ENCODE measurements around the gene ATP2B3. TPM values are rescaled to one million over a fixed set of nuclear protein-coding genes. Genes with fewer than 3 reads are reported as not detected.

The ATP2B3 gene
- total RNA-seq, 1 experiment from 2014 or later = 0.35 TPM

- Histone ChIP-seq H3K4ac (ENCODE audit: low read depth, low read length) (no peak overlapping the region), H4K20me1 (ENCODE audit: control insufficient read depth, insufficient read depth, insufficient read length) (no peaks in the 10 kb centered on the region), H3K4me2 (ENCODE audit: insufficient read depth, insufficient read length, low read length) (no peak overlapping the region), H2AFZ (ENCODE audit: low read length) (no peak overlapping the region), H3K9ac (ENCODE audit: extremely low read depth, insufficient read length, low read length) (no peak overlapping the region), H3K4me1 (ENCODE audit: insufficient read depth, low read length) (no peaks in the 10 kb centered on the region), H3K56ac (ENCODE audit: insufficient read length, low read depth, low read length) (no peak overlapping the region), H4K5ac (ENCODE audit: insufficient read length, low read depth, low read length) (no peak overlapping the region), H4K8ac (replicated peaks; ENCODE audit: insufficient read length, low read depth, low read length) (no peak overlapping the region), H3K27ac (ENCODE audit: insufficient read length, low read depth, low read length) (no peak overlapping the region), H3K27me3 (ENCODE audit: insufficient read depth, low read length) (no peaks in the 10 kb centered on the region), H3K23me2 (ENCODE audit: insufficient read length, low read depth, low read length, poor library complexity, severe bottlenecking) (no peaks in the 10 kb centered on the region), H3K18ac (ENCODE audit: insufficient read length, low read depth, low read length) (no peak overlapping the region), H2BK12ac (ENCODE audit: insufficient read length, low read depth, low read length) (no peak overlapping the region), H3K14ac (ENCODE audit: insufficient read depth, low read length) (no peak overlapping the region), H2BK5ac (ENCODE audit: insufficient read length, low read length) (no peak overlapping the region), H2AK5ac (ENCODE audit: insufficient read length, low read length) (no peak overlapping the region), H2BK120ac (ENCODE audit: low read depth, low read length, poor library complexity, severe bottlenecking) (no peak overlapping the region), H2BK20ac (ENCODE audit: low read depth, low read length, poor library complexity, severe bottlenecking) (no peak overlapping the region), H3K79me1 (ENCODE audit: insufficient read depth, low read depth, low read length, poor library complexity, severe bottlenecking) (no peaks in the 10 kb centered on the region), H3K9me3 (ENCODE audit: control insufficient read depth, low read depth, low read length) (peaks cover 25% of the 10 kb centered on the region), H3K23ac (ENCODE audit: insufficient read length, low read depth, low read length) (no peak overlapping the region), H3K79me2 (ENCODE audit: insufficient read depth, low read length) (no peaks in the 10 kb centered on the region), H4K91ac (ENCODE audit: insufficient read length, low read depth, low read length) (no peak overlapping the region), H2BK15ac (ENCODE audit: low read depth, low read length) (no peak overlapping the region), H3T11ph (ENCODE audit: low read length) (no peak overlapping the region)
- no peak for TF ChIP-seq CTCF (conservative IDR thresholded peaks at IDR 0.05)
- H3K36me3 Mint-ChIP-seq (ENCODE audit: insufficient read depth in 1 of 3, low read depth in 3 of 3) = peaks cover 6 to 8% (median 8%) of the 10 kb centered on the region in 3 experiments; a peak in 5 of 7 replicates
- peaks cover 52 to 64% of the 10 kb centered on the region in 2 experiments for H3K9me3 Mint-ChIP-seq
- no CpG with 5 or more reads among the region's 10 CpGs for WGBS (ENCODE audit: extremely low coverage, insufficient read length, low lambda C conversion rate)
- H3K4me1 Mint-ChIP-seq = 0 out of 4 replicates have a peak, but pooled peaks cover 0 to under 1% of the 10 kb centered on the region in 2 experiments
- no peak overlapping the region for H3K4me3 Mint-ChIP-seq
- no peak overlapping the region for H3K27ac Mint-ChIP-seq
- peaks cover 4% of the 10 kb centered on the region for H3K27me3 Mint-ChIP-seq (ENCODE audit: low read depth)
- DNase-seq = no peak
Observed at GRCh38 chrX:153502131-153502530, 15.3 kb upstream of the ATP2B3 start.

All from H9 (cell line).